HepG2 (cell line): Measurements from ENCODE around the gene ZMYND8. TPM values are rescaled to one million over a fixed set of nuclear protein-coding genes. Genes with fewer than 3 reads are reported as not detected.

ENCODE experiments used
- CSRNP1 ChIP-seq: sonication (generic); formaldehyde crosslinking; IDR thresholded peaks from 2 replicates; pipeline ENCODE4 v1.8.1; 2023; ENCODE audit warnings: mild to moderate bottlenecking, missing genetic modification reagents
- E2F2 ChIP-seq: sonication (generic); formaldehyde crosslinking; IDR thresholded peaks from 2 replicates; pipeline ENCODE4 v1.4.0; 2020; ENCODE audit warnings: missing genetic modification reagents, borderline replicate concordance
- ELK4 ChIP-seq: sonication (generic); formaldehyde crosslinking; IDR thresholded peaks from 2 replicates; pipeline ENCODE4 v1.9.0; 2021; ENCODE audit warnings: missing genetic modification reagents, borderline replicate concordance
- GTF3A ChIP-seq: sonication (generic); formaldehyde crosslinking; conservative IDR thresholded peaks from 2 replicates; pipeline ENCODE4 v1.4.0; 2020; ENCODE audit warnings: mild to moderate bottlenecking, missing genetic modification reagents
- ISX ChIP-seq: sonication (generic); formaldehyde crosslinking; conservative IDR thresholded peaks from 2 replicates; pipeline ENCODE4 v1.5.0; 2020; ENCODE audit warnings: missing genetic modification reagents
- REST ChIP-seq, 2 experiments: IDR thresholded peaks; 2 replicates each; pipeline ENCODE4 v1.6.1; 2011 to 2012; ENCODE audit warnings: low read length in 2 of 2, borderline replicate concordance in 1 of 2, low read depth in 1 of 2, mild to moderate bottlenecking in 1 of 2, moderate library complexity in 1 of 2
- SMYD3 ChIP-seq: sonication (generic); formaldehyde crosslinking; IDR thresholded peaks from 2 replicates; pipeline ENCODE4 v1.8.1; 2023; ENCODE audit warnings: mild to moderate bottlenecking, missing genetic modification reagents
- TMF1 ChIP-seq: sonication (generic); formaldehyde crosslinking; IDR thresholded peaks from 2 replicates; pipeline ENCODE4 v1.8.1; 2022; ENCODE audit warnings: low read depth, missing genetic modification reagents
- ZNF10 ChIP-seq: sonication (generic); formaldehyde crosslinking; IDR thresholded peaks from 2 replicates; pipeline ENCODE4 v1.4.0; 2020; ENCODE audit warnings: mild to moderate bottlenecking, low read depth, missing genetic modification reagents, borderline replicate concordance
- ZNF275 ChIP-seq: sonication (generic); formaldehyde crosslinking; IDR thresholded peaks from 2 replicates; pipeline ENCODE4 v1.8.0; 2022; ENCODE audit warnings: missing genetic modification reagents, mild to moderate bottlenecking, inconsistent platforms, borderline replicate concordance
- ZNF296 ChIP-seq: sonication (generic); formaldehyde crosslinking; conservative IDR thresholded peaks from 2 replicates; pipeline ENCODE4 v1.5.0; 2020; ENCODE audit warnings: mild to moderate bottlenecking, missing genetic modification reagents
- ZNF775 ChIP-seq: sonication (generic); formaldehyde crosslinking; IDR thresholded peaks from 2 replicates; pipeline ENCODE4 v1.4.0; 2020; ENCODE audit warnings: missing genetic modification reagents, mild to moderate bottlenecking, moderate library complexity, borderline replicate concordance
- ZSCAN5A ChIP-seq: sonication (generic); formaldehyde crosslinking; IDR thresholded peaks from 2 replicates; pipeline ENCODE4 v1.8.0; 2022; ENCODE audit warnings: mild to moderate bottlenecking, missing genetic modification reagents, borderline replicate concordance
- polyA plus RNA-seq, 8 experiments: library from polyadenylated mRNA; depleted of rRNA in 3 of 8; stranded (reverse) in 7 of 8; unstranded in 1 of 8; fragments of >200 nt; fragmentation: Illumina TruSeq in 4 of 8; extraction: Trizol in 4 of 8; gene quantifications; 2 replicates each; pipeline versions ENCODE4 v1.2.1 to v1.2.3, GENCODE V29; 2011 to 2016; ENCODE audit warnings: low read depth in 4 of 8, missing spikeins in 1 of 8, mixed read lengths in 1 of 8; ENCODE audit not compliant: insufficient read depth in 1 of 8
- total RNA-seq, 5 experiments: library from RNA; depleted of rRNA; stranded (reverse); fragments of >200 nt; fragmentation: Illumina TruSeq; extraction: Trizol; gene quantifications; 2 replicates each; pipeline ENCODE4 v1.2.3, GENCODE V29; 2016; ENCODE audit warnings: low read depth in 1 of 5

ZMYND8 gene
- total and polyA plus RNA-seq, 2 of the 13 experiments (the other 11 are each of a cell fraction or from before 2014, with no cell fraction given): 53.9 to 84.7 TPM

GRCh38 chr20:47195573-47195972, 160.9 kb downstream of the ZMYND8 start (continued):
- no peak for TF ChIP-seq ISX (CRISPR knock-in tag)
- no peak for TF ChIP-seq REST (IDR thresholded peaks at IDR 0.05; ENCODE audit: borderline replicate concordance in 1 of 2, low read depth in 1 of 2, low read length in 2 of 2)
- no peak for TF ChIP-seq ELK4
- no peak for TF ChIP-seq E2F2 (CRISPR knock-in tag)
- no peak for TF ChIP-seq ZNF296 (CRISPR knock-in tag)
- TF ChIP-seq GTF3A: no peak
- no peak for TF ChIP-seq ZNF275 (CRISPR knock-in tag)
- TF ChIP-seq CSRNP1 (CRISPR knock-in tag): no peak
- no peak for TF ChIP-seq ZNF10
- no peak for TF ChIP-seq ZSCAN5A (CRISPR knock-in tag)
- TF ChIP-seq ZNF775 (CRISPR knock-in tag): no peak
- TF ChIP-seq SMYD3 (CRISPR knock-in tag): no peak
- 0 out of 2 replicates have a peak, but pooled peaks have one; percentile 15 for TF ChIP-seq TMF1 (CRISPR knock-in tag)
